T-helper 2 cell treated with Interferon-gamma antibody and Interleukin-4, amounts not matched to agents 5 μg/mL and 100 μg/mL, for 36 hours (primary cell): Measurements from ENCODE around the gene ZNF484.
"Not testable (repeated sequence)": the region's sequence is repeated elsewhere in the genome, so short reads cannot be mapped to it uniquely, and the experiment has no call there.

Experiments used
- DNase-seq: peaks from one replicate; pipeline ENCODE4 v3.0.0; 2021; ENCODE audit warnings: low spot score
- H3K27ac Mint-ChIP-seq: one replicate; pipeline ENCODE4 v1.8.0; 2021; ENCODE audit warnings: mild to moderate bottlenecking, mixed read lengths
- H3K27me3 Mint-ChIP-seq: one replicate; pipeline ENCODE4 v1.8.0; 2021; ENCODE audit warnings: low read depth, mixed read lengths
- H3K36me3 Mint-ChIP-seq: one replicate; pipeline ENCODE4 v1.8.0; 2021; ENCODE audit warnings: low read depth, mixed read lengths
- H3K4me1 Mint-ChIP-seq: one replicate; pipeline ENCODE4 v1.8.0; 2021; ENCODE audit warnings: low read depth, mixed read lengths
- H3K4me3 Mint-ChIP-seq: one replicate; pipeline ENCODE4 v1.8.0; 2022; ENCODE audit warnings: mild to moderate bottlenecking, moderate library complexity, mixed read lengths
- H3K9me3 Mint-ChIP-seq: one replicate; pipeline ENCODE4 v1.8.0; 2021; ENCODE audit warnings: mixed read lengths

Gene ZNF484

DNA sequence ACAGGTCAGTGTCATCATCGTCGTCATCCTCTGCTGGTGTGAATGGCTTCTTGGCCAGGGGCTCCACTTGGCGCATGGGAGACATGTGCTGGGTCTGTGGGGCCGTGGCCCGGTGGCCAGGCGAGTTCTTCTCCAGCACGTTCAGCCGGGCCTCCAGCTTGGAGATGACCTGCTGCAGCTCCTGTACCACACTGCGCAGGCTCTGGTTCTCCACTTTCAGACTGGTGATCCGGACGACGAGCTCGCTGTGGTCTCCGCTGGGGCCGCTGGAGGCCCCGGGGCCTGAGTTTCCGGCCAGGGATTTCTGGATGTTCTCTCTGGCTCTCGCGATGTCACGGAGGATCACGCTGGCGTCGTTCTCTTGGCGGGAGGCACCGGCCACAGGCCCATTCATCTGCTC lies 40.6 kb downstream of the ZNF484 start:
- H3K4me3 Mint-ChIP-seq: no peak overlapping the region
- H3K36me3 Mint-ChIP-seq: peaks cover 10% of the 10 kb centered on the region
- peaks cover 64% of the 10 kb centered on the region for H3K9me3 Mint-ChIP-seq
- DNase-seq: no peak
- H3K4me1 Mint-ChIP-seq: no peaks in the 10 kb centered on the region
- no peak overlapping the region for H3K27ac Mint-ChIP-seq
- no peaks in the 10 kb centered on the region for H3K27me3 Mint-ChIP-seq

DNA sequence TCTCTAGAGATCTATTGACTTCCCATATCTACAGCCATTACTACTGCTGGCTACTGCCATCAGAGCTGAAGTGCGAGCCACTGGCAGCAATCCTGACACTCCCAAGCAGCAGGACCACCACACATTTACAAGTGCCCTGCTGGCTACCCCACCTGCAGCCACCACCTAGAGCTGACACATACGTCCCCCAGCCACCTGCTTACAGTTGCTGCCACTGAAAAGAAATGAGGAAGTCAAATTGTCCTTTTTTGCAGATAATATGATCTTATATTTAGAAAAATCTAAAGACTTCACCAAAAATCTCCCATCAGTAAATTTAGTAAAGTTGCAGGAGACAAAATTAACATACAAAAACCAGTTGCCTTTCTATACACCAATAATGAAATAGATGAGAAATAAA lies 48.4 kb downstream of the ZNF484 start:
- no peaks in the 10 kb centered on the region for H3K36me3 Mint-ChIP-seq
- H3K27me3 Mint-ChIP-seq: peaks cover 12% of the 10 kb centered on the region
- no peaks in the 10 kb centered on the region for H3K4me1 Mint-ChIP-seq
- no peak for DNase-seq
- no peak overlapping the region for H3K4me3 Mint-ChIP-seq
- H3K27ac Mint-ChIP-seq: no peak overlapping the region
- peaks cover 20% of the 10 kb centered on the region for H3K9me3 Mint-ChIP-seq

DNA sequence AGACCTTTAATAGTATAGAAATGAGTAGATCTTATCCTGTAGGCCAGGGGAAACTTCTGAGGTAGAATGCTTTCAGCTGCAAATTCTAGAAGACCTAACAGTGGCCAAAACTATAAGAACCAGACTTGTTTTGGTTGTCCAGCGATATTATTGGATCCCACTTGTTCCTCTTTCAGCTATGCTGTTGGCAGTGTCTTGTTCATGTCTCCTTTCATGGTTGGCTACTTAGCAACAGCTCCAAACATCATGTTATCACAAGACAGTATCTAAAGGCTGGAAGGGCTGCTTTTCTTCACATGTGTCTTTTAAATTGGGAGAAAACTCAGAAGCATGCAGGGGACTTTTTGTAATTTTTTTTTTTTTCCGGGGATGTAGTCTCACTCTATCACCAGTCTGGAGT lies 52.8 kb downstream of the ZNF484 start:
- H3K27ac Mint-ChIP-seq: not testable (repeated sequence)

DNA sequence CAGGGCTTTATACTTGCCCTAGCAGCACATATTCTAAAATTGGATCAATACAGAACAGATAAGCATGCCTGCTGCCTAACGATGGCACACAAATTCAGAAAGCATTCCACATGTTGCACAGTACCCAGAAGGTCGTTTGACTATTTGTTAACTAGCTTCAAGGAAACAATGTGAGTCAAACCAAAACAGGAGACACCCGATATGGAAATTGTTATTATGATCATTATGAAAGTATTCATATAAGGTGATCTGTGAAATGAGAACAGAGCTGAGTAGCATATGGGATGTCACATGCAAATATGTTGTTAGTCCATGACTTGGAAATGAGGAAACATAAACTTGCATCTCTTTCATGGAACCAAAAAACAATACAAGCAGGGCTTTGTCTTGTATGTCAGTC lies 56.9 kb downstream of the ZNF484 start:
- H3K36me3 Mint-ChIP-seq: no peaks in the 10 kb centered on the region
- no peak for DNase-seq
- H3K4me3 Mint-ChIP-seq: no peak overlapping the region

More for the DNA sequence above, 52.8 kb downstream of the ZNF484 start:
- not testable (repeated sequence) for H3K36me3 Mint-ChIP-seq, H3K9me3 Mint-ChIP-seq, H3K4me3 Mint-ChIP-seq, H3K4me1 Mint-ChIP-seq, DNase-seq
- H3K27me3 Mint-ChIP-seq: peaks cover 20% of the 10 kb centered on the region

DNA sequence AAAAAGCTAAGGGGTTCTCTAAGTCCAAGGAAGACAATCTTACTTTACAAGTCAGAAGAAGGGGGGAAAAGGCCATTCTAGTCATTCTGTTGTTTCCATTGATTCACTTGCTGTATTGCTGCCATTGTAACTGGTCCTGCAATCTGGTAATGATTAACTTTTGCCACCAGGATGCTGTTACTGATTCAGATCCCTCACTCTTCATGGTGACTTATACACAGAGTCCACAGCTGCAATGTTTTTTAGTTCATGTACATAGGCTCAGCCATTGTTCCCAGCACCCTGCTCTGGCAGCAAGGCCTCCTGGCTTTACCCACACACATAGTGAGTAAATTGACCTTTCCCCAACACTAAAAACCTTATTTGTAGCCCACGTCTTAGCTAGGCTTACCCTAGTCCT lies 57.9 kb downstream of the ZNF484 start:
- not testable (repeated sequence) for H3K36me3 Mint-ChIP-seq, H3K9me3 Mint-ChIP-seq, H3K4me1 Mint-ChIP-seq, H3K4me3 Mint-ChIP-seq, DNase-seq, H3K27ac Mint-ChIP-seq
- H3K27me3 Mint-ChIP-seq: peaks cover 37% of the 10 kb centered on the region

More for the DNA sequence above, 56.9 kb downstream of the ZNF484 start:
- Mint-ChIP-seq H3K27me3 (peaks cover 29% of the 10 kb centered on the region), H3K4me1 (peaks cover 3% of the 10 kb centered on the region), H3K9me3 (no peaks in the 10 kb centered on the region), H3K27ac (no peak overlapping the region)

DNA sequence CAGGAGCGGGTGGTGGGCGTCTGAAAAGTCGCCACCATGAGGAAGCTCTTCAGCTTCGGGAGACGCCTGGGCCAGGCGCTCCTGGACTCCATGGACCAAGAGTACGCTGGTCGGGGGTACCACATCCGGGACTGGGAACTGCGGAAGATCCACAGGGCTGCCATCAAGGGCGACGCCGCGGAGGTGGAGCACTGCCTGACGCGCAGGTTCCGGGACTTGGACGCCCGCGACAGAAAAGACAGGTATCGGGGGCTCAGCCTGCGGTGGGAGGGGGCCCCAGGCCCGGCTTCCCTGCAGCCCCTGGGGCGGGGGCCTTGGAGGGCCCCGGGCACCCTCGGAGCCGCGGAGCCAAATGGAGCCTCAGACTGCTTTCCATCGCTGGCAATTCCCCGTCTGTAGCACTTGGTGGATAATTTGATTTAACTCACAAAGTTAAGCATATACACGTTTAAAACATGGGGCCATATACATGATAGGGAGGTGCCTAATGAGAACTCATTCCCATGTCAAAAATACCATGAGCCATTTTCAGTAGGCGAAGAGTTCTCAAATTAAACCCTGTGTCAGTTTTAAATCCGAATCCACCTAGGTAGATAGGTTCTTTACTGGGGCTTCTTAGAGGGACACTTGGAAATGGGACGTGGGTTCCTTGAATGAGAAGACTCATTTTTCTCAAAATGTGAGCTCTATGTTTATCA lies 68.1 kb downstream of the ZNF484 start:
- Mint-ChIP-seq H3K27me3 (peaks cover 65% of the 10 kb centered on the region), H3K4me3 (peak overlapping the region; percentile 82)
- not testable (repeated sequence) for H3K4me1 Mint-ChIP-seq, H3K9me3 Mint-ChIP-seq, H3K36me3 Mint-ChIP-seq, DNase-seq, H3K27ac Mint-ChIP-seq

DNA sequence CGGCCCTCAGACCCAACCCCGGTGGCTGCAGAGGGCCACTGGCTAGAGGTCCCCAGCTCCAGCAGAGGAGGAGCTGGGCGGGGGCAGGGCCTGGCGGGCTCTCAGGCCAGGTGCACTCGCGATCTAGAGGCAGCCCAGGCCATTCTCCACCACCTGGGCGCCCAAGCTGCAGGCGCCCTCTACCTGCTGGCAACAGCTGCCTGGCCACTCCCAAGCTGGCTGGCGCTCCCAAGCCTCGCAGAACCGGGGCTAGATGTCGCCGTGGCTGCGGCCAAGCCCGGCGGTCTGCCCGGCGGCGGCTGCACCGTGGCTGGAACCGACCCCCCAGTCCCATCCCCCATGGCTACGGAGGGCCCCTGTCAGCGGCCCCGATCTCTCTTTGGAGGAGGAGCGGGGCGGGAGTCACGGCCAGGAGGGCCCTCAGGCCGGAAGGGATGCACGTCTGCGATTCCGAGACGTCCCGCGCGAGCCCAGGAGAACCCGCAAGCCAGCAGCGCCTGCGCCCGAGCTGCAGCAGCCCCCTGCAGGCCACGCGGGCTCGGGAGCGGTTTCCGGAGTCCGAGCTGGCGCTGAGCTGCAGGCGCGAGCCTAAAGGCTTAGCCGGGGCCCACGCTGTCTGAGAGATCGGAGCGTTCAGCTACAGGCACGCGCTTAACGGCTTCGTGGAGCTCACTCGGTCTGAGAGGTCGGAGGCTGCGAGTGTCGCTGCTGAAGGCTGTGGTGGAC lies 68.9 kb downstream of the ZNF484 start:
- Mint-ChIP-seq H3K4me1 (peaks cover 4% of the 10 kb centered on the region), H3K27me3 (peaks cover 58% of the 10 kb centered on the region), H3K4me3 (peak overlapping the region; percentile 82), H3K9me3 (no peaks in the 10 kb centered on the region), H3K27ac (no peak overlapping the region), H3K36me3 (no peaks in the 10 kb centered on the region)
- peak; percentile 64 for DNase-seq

DNA sequence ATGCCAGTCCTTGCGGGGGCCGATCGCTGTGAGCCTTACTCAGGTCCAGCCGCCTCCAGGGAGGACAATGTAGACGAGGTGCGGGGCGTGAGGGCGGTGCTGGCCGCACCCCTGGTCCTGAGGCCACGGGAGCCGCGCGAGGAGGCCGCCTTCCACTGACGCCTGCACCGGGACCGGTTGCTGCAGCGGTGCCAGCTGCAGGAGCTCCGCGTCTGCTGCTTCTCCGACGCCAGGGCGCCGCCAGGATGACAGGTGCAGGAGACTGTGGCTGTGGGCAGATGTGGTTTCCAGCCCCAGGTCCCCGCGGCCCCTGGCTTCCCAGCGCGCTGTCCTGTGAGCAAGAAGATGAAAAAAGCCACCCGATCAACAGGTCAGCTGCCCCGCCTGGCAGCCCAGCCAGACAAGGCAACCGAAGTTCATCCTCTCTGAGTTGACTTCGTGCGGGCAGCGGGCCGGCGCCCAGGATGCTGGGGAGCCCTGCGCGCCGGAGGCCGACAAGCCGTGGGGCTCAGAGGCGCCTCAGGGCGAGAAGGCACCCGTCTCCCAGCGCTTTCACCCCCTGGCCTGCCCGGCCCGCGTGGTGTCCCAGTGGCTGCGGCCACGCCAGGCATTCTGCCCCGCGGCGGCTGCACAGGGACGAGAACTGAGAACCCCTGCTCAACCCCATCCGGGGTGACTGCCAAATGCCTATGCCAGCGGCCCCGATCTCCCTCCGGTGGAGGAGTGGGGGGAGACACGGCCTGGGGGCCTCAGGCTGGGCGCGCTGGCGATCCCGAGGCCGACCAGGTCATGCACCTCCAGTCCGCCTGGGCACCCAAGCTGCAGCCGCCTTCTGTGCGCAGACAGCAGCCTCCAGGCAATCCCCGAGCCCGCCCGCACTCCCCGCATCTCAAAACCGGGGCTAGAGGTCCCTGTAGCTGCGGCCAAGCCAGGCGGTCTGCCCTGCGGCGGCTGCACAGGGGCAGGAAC lies 69.8 kb downstream of the ZNF484 start:
- peaks cover 51% of the 10 kb centered on the region for H3K27me3 Mint-ChIP-seq
- H3K9me3 Mint-ChIP-seq: no peaks in the 10 kb centered on the region
- peaks cover 4% of the 10 kb centered on the region for H3K4me1 Mint-ChIP-seq
- no peak overlapping the region for H3K27ac Mint-ChIP-seq
- H3K36me3 Mint-ChIP-seq: no peaks in the 10 kb centered on the region
- no peak for DNase-seq
- H3K4me3 Mint-ChIP-seq: no peak overlapping the region

DNA sequence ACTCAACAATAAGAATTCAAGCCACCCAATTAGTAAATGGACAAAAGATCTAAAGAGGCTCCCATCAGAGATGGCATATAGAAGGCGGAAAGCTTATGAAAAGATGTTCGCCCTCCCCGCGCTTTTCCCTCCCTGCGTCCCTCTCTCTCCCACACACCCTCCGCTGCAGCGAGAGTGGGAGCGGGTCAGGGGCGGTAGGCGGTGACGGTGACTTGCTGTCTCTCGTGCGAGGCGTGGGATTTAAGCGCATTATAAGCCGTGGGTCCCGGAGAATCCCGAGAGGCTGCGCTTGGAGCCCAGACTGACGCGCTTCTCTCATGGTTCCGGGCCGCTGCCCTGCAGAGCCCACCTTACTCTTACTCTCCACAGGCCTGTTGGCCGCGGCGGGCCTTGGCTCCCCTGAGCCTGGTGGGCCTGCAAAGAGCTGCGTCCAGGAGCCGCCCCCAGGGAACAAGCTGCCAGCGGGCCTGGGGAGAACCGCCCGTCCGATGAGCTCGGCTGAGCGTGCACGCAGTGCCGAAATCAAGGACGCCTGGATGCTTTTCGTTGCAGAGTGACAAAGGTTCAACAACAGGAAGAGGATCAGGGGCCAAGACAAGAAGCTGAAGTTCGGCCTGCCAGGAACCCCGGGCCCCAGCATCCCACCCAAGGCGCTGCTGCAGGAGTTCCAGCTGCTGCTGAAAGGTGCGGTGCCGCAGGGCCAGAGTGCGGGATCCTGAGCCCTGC lies 70.6 kb downstream of the ZNF484 start:
- peaks cover 4% of the 10 kb centered on the region for H3K4me1 Mint-ChIP-seq
- DNase-seq: no peak
- no peaks in the 10 kb centered on the region for H3K36me3 Mint-ChIP-seq
- H3K27me3 Mint-ChIP-seq: peaks cover 46% of the 10 kb centered on the region
- no peak overlapping the region for H3K27ac Mint-ChIP-seq
- H3K9me3 Mint-ChIP-seq: no peaks in the 10 kb centered on the region
- no peak overlapping the region for H3K4me3 Mint-ChIP-seq

DNA sequence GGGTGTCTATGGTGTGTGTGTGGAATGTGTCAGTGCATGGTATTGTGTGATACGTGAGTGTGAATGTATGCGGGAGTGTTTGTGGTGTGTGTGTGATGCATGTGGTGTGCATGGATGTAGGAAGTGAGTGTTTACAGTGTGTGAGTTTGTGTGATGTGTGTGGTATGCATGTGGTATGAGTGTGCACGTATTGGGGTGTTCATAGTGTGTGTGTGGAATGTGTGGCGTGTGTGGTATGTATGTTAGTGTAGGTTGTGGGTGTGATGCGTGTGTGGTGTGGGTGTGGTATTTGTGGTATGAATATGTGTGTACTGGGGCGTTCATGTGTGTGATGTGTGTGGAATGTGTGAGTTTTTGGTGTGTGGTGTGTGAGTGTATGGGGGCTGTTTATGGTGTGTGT lies 73.1 kb downstream of the ZNF484 start:
- Mint-ChIP-seq H3K4me3 (no peak overlapping the region), H3K27ac (no peak overlapping the region), H3K36me3 (no peaks in the 10 kb centered on the region), H3K4me1 (peaks cover 4% of the 10 kb centered on the region), H3K9me3 (no peaks in the 10 kb centered on the region), H3K27me3 (peaks cover 30% of the 10 kb centered on the region)
- DNase-seq: no peak

DNA sequence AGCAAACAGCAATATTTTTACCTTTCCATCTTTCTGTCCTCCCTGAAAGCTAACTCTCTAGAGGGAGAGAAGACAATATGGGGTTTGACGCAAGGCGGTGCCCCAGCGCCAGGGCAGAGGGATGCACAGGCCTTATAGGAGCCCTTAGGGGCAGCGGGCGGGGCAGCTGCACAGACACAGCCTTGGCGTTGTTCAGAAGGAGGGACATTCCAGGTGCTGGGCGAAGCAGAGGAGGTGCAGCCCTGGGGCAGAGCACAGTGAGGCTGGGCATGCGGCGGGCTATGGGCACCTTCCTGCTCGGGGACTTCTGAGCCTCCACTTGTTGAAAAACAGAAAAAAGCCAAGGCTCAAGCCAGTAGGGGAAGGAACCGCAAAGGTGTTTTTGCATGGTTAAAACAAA lies 79.5 kb downstream of the ZNF484 start:
- no peak overlapping the region for H3K4me3 Mint-ChIP-seq
- no peaks in the 10 kb centered on the region for H3K4me1 Mint-ChIP-seq
- H3K27ac Mint-ChIP-seq: no peak overlapping the region
- no peaks in the 10 kb centered on the region for H3K36me3 Mint-ChIP-seq
- H3K27me3 Mint-ChIP-seq: peaks cover 32% of the 10 kb centered on the region
- no peaks in the 10 kb centered on the region for H3K9me3 Mint-ChIP-seq
- no peak for DNase-seq

DNA sequence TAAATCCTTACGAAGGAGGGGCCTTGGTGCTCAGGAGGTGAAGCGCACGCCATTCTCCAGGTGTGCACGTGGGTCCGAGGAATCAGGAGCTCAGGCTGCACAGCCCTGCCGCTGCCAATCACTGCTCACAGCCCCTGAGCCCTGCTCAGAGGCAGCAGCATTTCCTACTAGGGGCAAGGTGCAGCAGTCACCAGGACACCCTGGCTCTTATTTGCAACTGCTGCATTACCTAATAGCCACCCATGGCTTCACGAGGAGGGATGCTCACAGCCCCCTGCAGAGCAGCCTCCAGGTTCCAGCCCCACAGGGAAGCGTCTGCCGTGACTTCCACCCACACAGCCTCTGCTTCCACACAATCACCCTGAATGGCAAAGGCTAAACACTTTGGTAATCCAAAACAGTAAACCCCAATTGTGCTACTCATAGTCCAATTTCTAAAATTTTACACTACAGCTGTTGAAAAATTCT lies 81.5 kb downstream of the ZNF484 start:
- not testable (repeated sequence) for H3K4me3 Mint-ChIP-seq, DNase-seq, H3K4me1 Mint-ChIP-seq, H3K27ac Mint-ChIP-seq, H3K9me3 Mint-ChIP-seq, H3K36me3 Mint-ChIP-seq
- H3K27me3 Mint-ChIP-seq: peaks cover 32% of the 10 kb centered on the region

DNA sequence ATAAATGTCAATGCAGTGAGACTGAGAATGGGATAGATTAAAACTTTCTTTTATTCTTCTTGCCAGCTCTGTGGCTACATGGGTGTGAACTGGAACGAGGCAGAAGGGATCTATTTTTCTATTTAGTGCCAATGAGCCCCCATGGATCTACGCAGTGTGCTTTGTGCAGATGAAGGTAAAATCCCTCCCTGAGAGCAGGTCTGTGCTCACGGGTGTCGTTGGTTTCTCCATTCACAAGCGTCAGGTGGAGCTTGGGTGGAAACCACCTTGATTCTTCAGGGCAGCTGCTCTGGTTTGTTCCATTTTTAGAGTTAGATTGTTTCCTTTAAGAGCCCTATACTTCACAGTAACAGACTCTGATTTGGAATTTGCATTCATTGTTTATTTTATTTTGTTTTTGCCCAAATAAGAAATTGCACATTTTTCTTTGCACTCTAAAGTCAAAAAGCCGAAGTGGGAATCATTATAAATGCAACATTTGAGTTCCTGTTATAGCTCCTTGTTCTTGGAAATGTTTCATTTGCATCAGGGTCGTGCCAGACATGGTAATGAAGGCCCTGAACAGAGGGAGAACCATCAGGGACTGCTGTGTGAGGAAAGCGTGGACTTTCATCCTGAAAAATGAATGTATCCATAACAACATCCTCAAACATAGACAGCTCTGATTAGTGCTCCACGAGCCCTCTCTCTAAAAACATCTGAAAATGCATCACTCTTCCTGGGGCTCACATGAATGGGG lies 82.1 kb downstream of the ZNF484 start:
- Mint-ChIP-seq H3K27me3 (peaks cover 34% of the 10 kb centered on the region), H3K9me3 (no peaks in the 10 kb centered on the region), H3K36me3 (no peaks in the 10 kb centered on the region), H3K27ac (no peak overlapping the region), H3K4me1 (peaks cover 6% of the 10 kb centered on the region), H3K4me3 (no peak overlapping the region)
- DNase-seq: no peak
